HFFc6 (cell line): ENCODE data around the gene TOMM7. TPM values are rescaled to one million over a fixed set of nuclear protein-coding genes. Genes with fewer than 3 reads are reported as not detected.
A peak's percentile ranks its signal among the peaks of the same experiment; 100 is the strongest.

Experiments used
- DNase-seq: peaks from one replicate; pipeline ENCODE4 v3.0.0-alpha.2; 2018
- H3K27ac Mint-ChIP-seq: 2 replicates; pipeline ENCODE4 v1.8.0; 2020; ENCODE audit warnings: mild to moderate bottlenecking, mixed read lengths
- H3K27me3 Mint-ChIP-seq: 2 replicates; pipeline ENCODE4 v1.8.0; 2021; ENCODE audit warnings: mild to moderate bottlenecking, moderate library complexity, mixed read lengths; ENCODE audit not compliant: insufficient read depth
- H3K36me3 Mint-ChIP-seq: 2 replicates; pipeline ENCODE4 v1.8.0; 2021; ENCODE audit warnings: low read depth, mixed read lengths
- H3K4me1 Mint-ChIP-seq: 2 replicates; pipeline ENCODE4 v1.8.0; 2020; ENCODE audit warnings: low read depth, mixed read lengths
- H3K4me3 Mint-ChIP-seq: 2 replicates; pipeline ENCODE4 v1.8.0; 2020; ENCODE audit warnings: mild to moderate bottlenecking, moderate library complexity, mixed read lengths
- H3K9me3 Mint-ChIP-seq: 2 replicates; pipeline ENCODE4 v1.8.0; 2020; ENCODE audit warnings: mild to moderate bottlenecking, mixed read lengths
- CTCF ChIP-seq: fragments of 200-600 bp; sonication (generic); IDR thresholded peaks from 2 replicates; pipeline ENCODE4 v1.5.0; 2021; ENCODE audit warnings: antibody characterized with exemption, mild to moderate bottlenecking
- total RNA-seq, 6 experiments: library from RNA; stranded (reverse); fragmentation: NEBNext Ultra II Directional; extraction: Animal tissue kit (Norgen Biotek cat#: 25700); gene quantifications; 2 replicates in 1 of 6; 3 replicates in 5 of 6; pipeline ENCODE4 v1.2.3, GENCODE V29; 2021

TOMM7 gene
- total RNA-seq, 6 experiments from 2014 or later: 234 to 372 (median 324) TPM

GRCh38 chr7:22787951-22788350 is 34.7 kb downstream of the TOMM7 start:
- Mint-ChIP-seq H3K27me3 (no peaks in the 10 kb centered on the region), H3K27ac (no peak overlapping the region), H3K4me1 (peaks cover 34% of the 10 kb centered on the region), H3K4me3 (no peak overlapping the region), H3K9me3 (no peaks in the 10 kb centered on the region), H3K36me3 (no peaks in the 10 kb centered on the region)
- no peak for TF ChIP-seq CTCF
- no peak for DNase-seq

GRCh38 chr7:22786290-22786932 is 36.2 kb downstream of the TOMM7 start:
- TF ChIP-seq CTCF: no peak
- H3K27me3 Mint-ChIP-seq: no peaks in the 10 kb centered on the region
- DNase-seq: no peak
- H3K9me3 Mint-ChIP-seq: no peaks in the 10 kb centered on the region
- no peak overlapping the region for H3K27ac Mint-ChIP-seq
- no peak overlapping the region for H3K4me3 Mint-ChIP-seq
- H3K4me1 Mint-ChIP-seq: peaks cover 44% of the 10 kb centered on the region
- H3K36me3 Mint-ChIP-seq: no peaks in the 10 kb centered on the region

- DNase-seq: no peak
- no peak overlapping the region for H3K4me3 Mint-ChIP-seq
- no peak for TF ChIP-seq CTCF
- H3K27me3 Mint-ChIP-seq: no peaks in the 10 kb centered on the region
- H3K36me3 Mint-ChIP-seq: no peaks in the 10 kb centered on the region
- 0 out of 2 replicates have a peak overlapping the region, but pooled peaks have one; percentile 1 for H3K27ac Mint-ChIP-seq
- H3K9me3 Mint-ChIP-seq: no peaks in the 10 kb centered on the region
- peaks cover 51% of the 10 kb centered on the region for H3K4me1 Mint-ChIP-seq
These were observed 38.3 kb downstream of the TOMM7 start for GRCh38 chr7:22784346-22784745.

GRCh38 chr7:22783421-22783820 is 39.2 kb downstream of the TOMM7 start:
- no peak overlapping the region for H3K27ac Mint-ChIP-seq
- H3K4me1 Mint-ChIP-seq: peaks cover 61% of the 10 kb centered on the region
- no peaks in the 10 kb centered on the region for H3K9me3 Mint-ChIP-seq
- no peak overlapping the region for H3K4me3 Mint-ChIP-seq
- no peak for DNase-seq
- TF ChIP-seq CTCF: no peak
- no peaks in the 10 kb centered on the region for H3K27me3 Mint-ChIP-seq
- H3K36me3 Mint-ChIP-seq: no peaks in the 10 kb centered on the region

- H3K27me3 Mint-ChIP-seq: no peaks in the 10 kb centered on the region
- TF ChIP-seq CTCF: peak; percentile 86
- peak; percentile 42 for DNase-seq
- no peaks in the 10 kb centered on the region for H3K9me3 Mint-ChIP-seq
- no peaks in the 10 kb centered on the region for H3K36me3 Mint-ChIP-seq
- H3K4me3 Mint-ChIP-seq: peak overlapping the region; percentile 31
- H3K4me1 Mint-ChIP-seq: peaks cover 65% of the 10 kb centered on the region
- peak overlapping the region; percentile 90 for H3K27ac Mint-ChIP-seq
These were observed 39.9 kb downstream of the TOMM7 start for GRCh38 chr7:22782616-22783232.
